ENCODE results near the gene TCEAL5. TPM values are rescaled to one million over a fixed set of nuclear protein-coding genes. Genes with fewer than 3 reads are reported as not detected.
"Not testable (repeated sequence)": the region's sequence is repeated elsewhere in the genome, so short reads cannot be mapped to it uniquely, and the experiment has no call there.

Gene TCEAL5
- total RNA-seq, 3 donors from 2014 or later, result not detected

- Mint-ChIP-seq H3K4me1 (ENCODE audit: low read depth) (peaks cover 15% of the 10 kb centered on the region), H3K27me3 (ENCODE audit: low read depth) (no peaks in the 10 kb centered on the region), H3K9me3 (no peaks in the 10 kb centered on the region), H3K4me3 (peak overlapping the region; percentile 96), H3K36me3 (ENCODE audit: insufficient read depth) (peaks cover 8% of the 10 kb centered on the region)
- ATAC-seq (peak; percentile 23 to 47), DNase-seq (no peak)
Observed at GRCh38 chrX:103254171-103254824, 22.3 kb downstream of the TCEAL5 start.

DNA sequence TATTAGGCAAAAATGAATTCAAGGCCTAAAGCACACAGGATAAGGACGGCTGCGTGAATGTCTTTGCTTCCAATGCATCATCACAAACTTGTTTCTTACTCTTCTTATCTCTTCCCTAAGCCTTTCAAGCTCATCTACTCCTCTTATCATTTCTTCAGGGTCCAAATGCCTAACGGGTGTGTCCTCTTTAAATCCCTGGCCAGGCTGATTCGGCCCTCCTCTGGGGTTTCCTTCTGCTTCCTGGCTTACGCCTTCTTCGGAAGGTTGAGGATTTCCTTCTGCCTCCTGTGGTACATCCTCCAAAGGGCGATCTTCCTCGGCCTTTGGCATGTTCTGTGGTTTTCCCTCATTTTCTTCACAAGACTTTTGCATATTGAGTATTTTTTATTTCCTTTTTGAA is 22.9 kb downstream of the TCEAL5 start:
- DNase-seq (no peak), ATAC-seq (no peak)
- Mint-ChIP-seq H3K4me3 (peak overlapping the region; percentile 96), H3K36me3 (ENCODE audit: insufficient read depth) (peaks cover 8% of the 10 kb centered on the region), H3K9me3 (no peaks in the 10 kb centered on the region), H3K4me1 (ENCODE audit: low read depth) (peaks cover 15% of the 10 kb centered on the region), H3K27me3 (ENCODE audit: low read depth) (no peaks in the 10 kb centered on the region)

- DNase-seq (no peak), ATAC-seq (no peak)
- H3K36me3 Mint-ChIP-seq (ENCODE audit: insufficient read depth), result peaks cover 8% of the 10 kb centered on the region
- H3K4me1 Mint-ChIP-seq (ENCODE audit: low read depth), result peaks cover 15% of the 10 kb centered on the region
- no peak overlapping the region for H3K4me3 Mint-ChIP-seq
- H3K27me3 Mint-ChIP-seq (ENCODE audit: low read depth), result no peaks in the 10 kb centered on the region
- H3K9me3 Mint-ChIP-seq, result no peaks in the 10 kb centered on the region
Observed at GRCh38 chrX:103250977-103251376, 25.6 kb downstream of the TCEAL5 start.

GRCh38 chrX:103249805-103250204 is 26.7 kb downstream of the TCEAL5 start:
- no peaks in the 10 kb centered on the region for H3K27me3 Mint-ChIP-seq (ENCODE audit: low read depth)
- peaks cover 9% of the 10 kb centered on the region for H3K4me1 Mint-ChIP-seq (ENCODE audit: low read depth)
- H3K4me3 Mint-ChIP-seq, result no peak overlapping the region
- H3K36me3 Mint-ChIP-seq (ENCODE audit: insufficient read depth), result peaks cover 8% of the 10 kb centered on the region
- DNase-seq (no peak), ATAC-seq (no peak)
- H3K9me3 Mint-ChIP-seq, result no peaks in the 10 kb centered on the region

GRCh38 chrX:103248553-103248952 is 28.0 kb downstream of the TCEAL5 start:
- Mint-ChIP-seq H3K4me1 (ENCODE audit: low read depth) (peaks cover 2% of the 10 kb centered on the region), H3K36me3 (ENCODE audit: insufficient read depth) (peaks cover 6% of the 10 kb centered on the region), H3K4me3 (no peak overlapping the region), H3K27me3 (ENCODE audit: low read depth) (no peaks in the 10 kb centered on the region), H3K9me3 (no peaks in the 10 kb centered on the region)
- ATAC-seq (peak in 1 of 2 donors; percentile 25), DNase-seq (no peak)

DNA sequence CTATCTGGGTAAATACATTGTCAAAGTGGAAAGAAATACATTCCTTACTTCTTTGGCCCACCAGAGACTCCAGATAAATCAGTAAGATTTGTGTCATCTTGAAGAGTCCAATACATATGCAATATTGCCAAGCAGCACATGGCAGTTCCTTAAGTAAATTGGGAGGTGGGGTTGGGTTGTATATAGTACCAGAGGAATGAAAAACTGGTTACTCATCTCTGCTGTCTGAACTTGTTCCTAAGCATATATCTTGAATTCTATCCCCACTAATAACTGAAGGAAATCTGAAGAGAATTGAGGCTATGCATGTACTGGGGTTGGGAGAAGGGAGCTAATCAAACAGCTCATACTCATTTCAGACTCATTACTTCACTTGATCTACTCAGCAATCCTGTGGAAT is 36.4 kb downstream of the TCEAL5 start:
- Mint-ChIP-seq H3K4me1 (ENCODE audit: low read depth) (no peaks in the 10 kb centered on the region), H3K4me3 (no peak overlapping the region), H3K27me3 (ENCODE audit: low read depth) (peaks cover 3% of the 10 kb centered on the region), H3K9me3 (no peaks in the 10 kb centered on the region), H3K36me3 (ENCODE audit: insufficient read depth) (no peaks in the 10 kb centered on the region)
- DNase-seq (no peak), ATAC-seq (no peak)

DNA sequence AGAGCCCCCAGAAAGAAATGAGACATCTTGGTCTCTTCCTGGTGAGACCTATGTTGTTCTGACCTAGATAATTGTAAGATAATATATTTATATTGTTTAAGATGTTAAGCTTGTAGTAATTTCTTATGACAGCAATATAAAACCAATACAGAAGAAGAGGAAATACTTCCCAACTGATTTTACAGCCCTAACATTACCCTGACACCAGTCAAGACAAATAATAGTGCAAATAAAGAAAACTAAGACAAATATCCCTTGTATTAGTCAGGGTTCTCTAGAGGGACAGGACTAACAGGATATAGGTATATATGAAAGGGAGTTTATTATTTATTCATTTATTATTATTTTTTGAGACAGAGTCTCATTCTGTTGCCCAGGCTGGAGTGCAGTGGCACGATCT is 40.3 kb downstream of the TCEAL5 start:
- no peak for ATAC-seq
- H3K9me3 Mint-ChIP-seq, result no peaks in the 10 kb centered on the region
- H3K4me1 Mint-ChIP-seq (ENCODE audit: low read depth), result no peaks in the 10 kb centered on the region
- no peaks in the 10 kb centered on the region for H3K36me3 Mint-ChIP-seq (ENCODE audit: insufficient read depth)
- H3K4me3 Mint-ChIP-seq, result no peak overlapping the region
- peaks cover under 1% of the 10 kb centered on the region for H3K27me3 Mint-ChIP-seq (ENCODE audit: low read depth)
- DNase-seq, result no peak

DNA sequence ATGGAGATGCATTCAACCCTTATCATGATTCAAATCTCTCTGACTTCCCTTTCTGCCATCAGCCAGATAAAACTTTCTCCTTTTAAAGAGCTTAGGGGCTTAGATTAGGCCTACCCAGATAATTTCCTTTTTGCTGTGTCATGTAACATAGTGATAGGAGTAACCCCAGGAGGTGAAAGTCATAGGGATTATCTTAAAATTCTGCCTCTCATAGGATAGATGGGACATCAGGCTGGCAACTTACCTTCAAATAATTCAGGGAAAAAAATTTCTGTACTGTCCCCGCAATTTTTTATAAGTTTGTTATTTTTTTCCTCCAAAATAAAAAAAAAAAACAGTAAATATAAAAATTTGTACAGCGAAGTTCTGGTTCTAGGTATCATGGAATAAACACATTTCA is 40.9 kb downstream of the TCEAL5 start:
- not testable (repeated sequence) for DNase-seq; H3K27me3 Mint-ChIP-seq (ENCODE audit: low read depth); H3K4me3 Mint-ChIP-seq; H3K9me3 Mint-ChIP-seq; ATAC-seq; H3K36me3 Mint-ChIP-seq (ENCODE audit: insufficient read depth); H3K4me1 Mint-ChIP-seq (ENCODE audit: low read depth)

DNA sequence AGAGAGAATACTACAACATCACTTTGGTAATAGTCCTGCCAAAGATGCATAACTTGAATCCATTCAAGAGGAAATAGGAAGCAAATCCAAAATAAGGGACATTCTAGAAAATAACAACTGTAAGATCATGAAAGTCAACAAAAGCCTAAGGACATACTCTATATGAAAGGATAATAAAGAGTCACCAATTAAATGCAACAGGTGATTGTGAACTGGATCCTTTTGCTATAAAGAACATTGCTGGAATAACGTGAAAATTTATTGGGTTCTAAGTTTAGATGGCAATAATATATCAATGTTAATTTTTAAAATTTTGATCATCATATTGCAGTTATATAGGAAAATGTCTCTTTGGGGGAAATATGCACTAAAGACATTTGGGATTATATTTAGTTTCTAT is 41.7 kb downstream of the TCEAL5 start:
- DNase-seq (no peak), ATAC-seq (no peak)
- Mint-ChIP-seq H3K4me1 (ENCODE audit: low read depth) (no peaks in the 10 kb centered on the region), H3K36me3 (ENCODE audit: insufficient read depth) (no peaks in the 10 kb centered on the region), H3K9me3 (no peaks in the 10 kb centered on the region), H3K4me3 (no peak overlapping the region), H3K27me3 (ENCODE audit: low read depth) (peaks cover 3% of the 10 kb centered on the region)

GRCh38 chrX:103233263-103233662 is 43.3 kb downstream of the TCEAL5 start:
- no peak for DNase-seq
- no peak for ATAC-seq
- Mint-ChIP-seq H3K9me3 (no peaks in the 10 kb centered on the region), H3K36me3 (ENCODE audit: insufficient read depth) (no peaks in the 10 kb centered on the region), H3K4me1 (ENCODE audit: low read depth) (no peaks in the 10 kb centered on the region), H3K4me3 (no peak overlapping the region), H3K27me3 (ENCODE audit: low read depth) (peaks cover 5% of the 10 kb centered on the region)

GRCh38 chrX:103225918-103226317 is 50.6 kb downstream of the TCEAL5 start:
- not testable (repeated sequence) for DNase-seq; ATAC-seq; H3K36me3 Mint-ChIP-seq (ENCODE audit: insufficient read depth); H3K4me1 Mint-ChIP-seq (ENCODE audit: low read depth); H3K4me3 Mint-ChIP-seq; H3K9me3 Mint-ChIP-seq; H3K27me3 Mint-ChIP-seq (ENCODE audit: low read depth)

Other genes starting within 250 kb of the TCEAL5 start
- 1 to 10 TPM in 1 of 3 donors, under 1 TPM in 2; 0.32 to 1.2 (median 0.49) TPM for gene BEX1, start 212.6 kb downstream of the TCEAL5 start, total RNA-seq
- gene NXF3, start 183.6 kb downstream of the TCEAL5 start, total RNA-seq, result not detected
- 10 to 100 TPM in 1 of 3 donors, 1 to 10 TPM in 2; 8.5 to 10.7 (median 8.7) TPM for gene BEX4, start 61.6 kb downstream of the TCEAL5 start, total RNA-seq
- 10 to 100 TPM; 17.1 to 23.4 (median 21.2) TPM for gene TCEAL8, start 21.6 kb downstream of the TCEAL5 start, total RNA-seq
- 10 to 100 TPM; 16.0 to 17.9 (median 16.5) TPM for gene BEX2, start 34.2 kb upstream of the TCEAL5 start, total RNA-seq
- not detected for gene TCEAL7, start 53.5 kb upstream of the TCEAL5 start, total RNA-seq
- gene TCEAL9, start 79.8 kb upstream of the TCEAL5 start, total RNA-seq, result 1 to 10 TPM; 1.3 to 2.6 (median 1.8) TPM
- gene BEX3, start 99.8 kb upstream of the TCEAL5 start, total RNA-seq, result 1 to 10 TPM; 6.8 to 9.1 (median 7.6) TPM
- gene RAB40A, start 242.7 kb upstream of the TCEAL5 start, total RNA-seq, result under 1 TPM in 2 of 3 donors, not detected in 1; 0.13 to 0.14 TPM